Measurements from ENCODE around the gene ERC1.

ERC1 gene

GRCh38 chr12:1494856-1495255 lies 503.8 kb downstream of the ERC1 start:
- Mint-ChIP-seq H3K4me1 (no peaks in the 10 kb centered on the region), H3K4me3 (no peak overlapping the region), H3K36me3 (no peaks in the 10 kb centered on the region), H3K27ac (no peak overlapping the region), H3K9me3 (no peaks in the 10 kb centered on the region)
- DNase-seq (ENCODE audit: low spot score in 2 of 2) (no peak), ATAC-seq (no peak)

- no peak for ATAC-seq
- H3K27ac Mint-ChIP-seq = no peak overlapping the region
- no peaks in the 10 kb centered on the region for H3K36me3 Mint-ChIP-seq
- DNase-seq (ENCODE audit: low spot score in 2 of 2) = no peak
- H3K9me3 Mint-ChIP-seq = no peaks in the 10 kb centered on the region
- no peak overlapping the region for H3K4me3 Mint-ChIP-seq
- no peaks in the 10 kb centered on the region for H3K4me1 Mint-ChIP-seq
Measured at GRCh38 chr12:1496162-1496900, 505.3 kb downstream of the ERC1 start.

GRCh38 chr12:1497161-1497560 lies 506.1 kb downstream of the ERC1 start:
- ATAC-seq (no peak), DNase-seq (ENCODE audit: low spot score in 2 of 2) (no peak)
- Mint-ChIP-seq H3K4me1 (no peaks in the 10 kb centered on the region), H3K9me3 (no peaks in the 10 kb centered on the region), H3K36me3 (no peaks in the 10 kb centered on the region), H3K27ac (no peak overlapping the region), H3K4me3 (no peak overlapping the region)

- H3K9me3 Mint-ChIP-seq = no peaks in the 10 kb centered on the region
- no peak overlapping the region for H3K4me3 Mint-ChIP-seq
- no peaks in the 10 kb centered on the region for H3K36me3 Mint-ChIP-seq
- DNase-seq (ENCODE audit: low spot score in 2 of 2) (no peak), ATAC-seq (no peak)
- H3K27ac Mint-ChIP-seq = no peak overlapping the region
- H3K4me1 Mint-ChIP-seq = no peaks in the 10 kb centered on the region
Measured at GRCh38 chr12:1498199-1498740, 507.2 kb downstream of the ERC1 start.

GRCh38 chr12:1499351-1499750 lies 508.3 kb downstream of the ERC1 start:
- H3K4me3 Mint-ChIP-seq = no peak overlapping the region
- no peaks in the 10 kb centered on the region for H3K9me3 Mint-ChIP-seq
- no peak for DNase-seq (ENCODE audit: low spot score in 2 of 2)
- no peak for ATAC-seq
- peaks cover 4% of the 10 kb centered on the region for H3K4me1 Mint-ChIP-seq
- H3K36me3 Mint-ChIP-seq = no peaks in the 10 kb centered on the region
- no peak overlapping the region for H3K27ac Mint-ChIP-seq

GRCh38 chr12:1500095-1500801 lies 509.2 kb downstream of the ERC1 start:
- no peak for DNase-seq (ENCODE audit: low spot score in 2 of 2)
- ATAC-seq = no peak
- no peaks in the 10 kb centered on the region for H3K36me3 Mint-ChIP-seq
- no peak overlapping the region for H3K27ac Mint-ChIP-seq
- no peaks in the 10 kb centered on the region for H3K9me3 Mint-ChIP-seq
- H3K4me3 Mint-ChIP-seq = no peak overlapping the region
- H3K4me1 Mint-ChIP-seq = peaks cover 11% of the 10 kb centered on the region

- peaks cover 11% of the 10 kb centered on the region for H3K4me1 Mint-ChIP-seq
- H3K4me3 Mint-ChIP-seq = no peak overlapping the region
- DNase-seq (ENCODE audit: low spot score in 2 of 2) = no peak
- no peaks in the 10 kb centered on the region for H3K36me3 Mint-ChIP-seq
- H3K9me3 Mint-ChIP-seq = no peaks in the 10 kb centered on the region
- H3K27ac Mint-ChIP-seq = no peak overlapping the region
- ATAC-seq = no peak
Measured at GRCh38 chr12:1501001-1501400, 510.0 kb downstream of the ERC1 start.

- no peaks in the 10 kb centered on the region for H3K36me3 Mint-ChIP-seq
- no peak for DNase-seq (ENCODE audit: low spot score in 2 of 2)
- no peak overlapping the region for H3K27ac Mint-ChIP-seq
- H3K9me3 Mint-ChIP-seq = no peaks in the 10 kb centered on the region
- no peak overlapping the region for H3K4me3 Mint-ChIP-seq
- ATAC-seq = no peak
- peaks cover 11% of the 10 kb centered on the region for H3K4me1 Mint-ChIP-seq
Measured at GRCh38 chr12:1501695-1502378, 510.8 kb downstream of the ERC1 start.

- ATAC-seq (no peak), DNase-seq (ENCODE audit: low spot score in 2 of 2) (no peak)
- H3K36me3 Mint-ChIP-seq = no peaks in the 10 kb centered on the region
- no peak overlapping the region for H3K27ac Mint-ChIP-seq
- no peaks in the 10 kb centered on the region for H3K9me3 Mint-ChIP-seq
- H3K4me1 Mint-ChIP-seq = peaks cover 11% of the 10 kb centered on the region
- no peak overlapping the region for H3K4me3 Mint-ChIP-seq
Measured at GRCh38 chr12:1502379-1502720, 511.3 kb downstream of the ERC1 start.

- no peak for ATAC-seq
- no peak overlapping the region for H3K4me3 Mint-ChIP-seq
- no peaks in the 10 kb centered on the region for H3K36me3 Mint-ChIP-seq
- H3K9me3 Mint-ChIP-seq = no peaks in the 10 kb centered on the region
- no peak for DNase-seq (ENCODE audit: low spot score in 2 of 2)
- no peak overlapping the region for H3K27ac Mint-ChIP-seq
- H3K4me1 Mint-ChIP-seq = peaks cover 11% of the 10 kb centered on the region
Measured at GRCh38 chr12:1502831-1503230, 511.8 kb downstream of the ERC1 start.

GRCh38 chr12:1503281-1503711 lies 512.3 kb downstream of the ERC1 start:
- H3K4me1 Mint-ChIP-seq = peaks cover 11% of the 10 kb centered on the region
- H3K36me3 Mint-ChIP-seq = no peaks in the 10 kb centered on the region
- ATAC-seq (no peak), DNase-seq (ENCODE audit: low spot score in 2 of 2) (no peak)
- no peak overlapping the region for H3K27ac Mint-ChIP-seq
- no peak overlapping the region for H3K4me3 Mint-ChIP-seq
- H3K9me3 Mint-ChIP-seq = no peaks in the 10 kb centered on the region

- no peak for DNase-seq (ENCODE audit: low spot score in 2 of 2)
- Mint-ChIP-seq H3K4me3 (peak overlapping the region; percentile 62), H3K4me1 (peaks cover 11% of the 10 kb centered on the region), H3K9me3 (no peaks in the 10 kb centered on the region), H3K27ac (peak overlapping the region; percentile 64), H3K36me3 (no peaks in the 10 kb centered on the region)
- ATAC-seq = peak; percentile 39
Measured at GRCh38 chr12:1504304-1504894, 513.4 kb downstream of the ERC1 start.

- no peak for DNase-seq (ENCODE audit: low spot score in 2 of 2)
- H3K4me3 Mint-ChIP-seq = peak overlapping the region; percentile 62
- H3K36me3 Mint-ChIP-seq = no peaks in the 10 kb centered on the region
- no peak for ATAC-seq
- peaks cover 11% of the 10 kb centered on the region for H3K4me1 Mint-ChIP-seq
- H3K9me3 Mint-ChIP-seq = no peaks in the 10 kb centered on the region
- peak overlapping the region; percentile 64 for H3K27ac Mint-ChIP-seq
Measured at GRCh38 chr12:1504895-1505311, 513.9 kb downstream of the ERC1 start.

GRCh38 chr12:1505576-1505975 lies 514.6 kb downstream of the ERC1 start:
- peaks cover 11% of the 10 kb centered on the region for H3K4me1 Mint-ChIP-seq
- no peak for ATAC-seq
- H3K27ac Mint-ChIP-seq = no peak overlapping the region

GRCh38 chr12:1507308-1507707 lies 516.3 kb downstream of the ERC1 start:
- ATAC-seq (no peak), DNase-seq (ENCODE audit: low spot score in 2 of 2) (no peak)
- Mint-ChIP-seq H3K36me3 (no peaks in the 10 kb centered on the region), H3K4me1 (peaks cover 11% of the 10 kb centered on the region), H3K4me3 (no peak overlapping the region), H3K9me3 (no peaks in the 10 kb centered on the region), H3K27ac (no peak overlapping the region)

More at GRCh38 chr12:1505576-1505975, 514.6 kb downstream of the ERC1 start:
- Mint-ChIP-seq H3K9me3 (no peaks in the 10 kb centered on the region), H3K4me3 (no peak overlapping the region), H3K36me3 (no peaks in the 10 kb centered on the region)
- DNase-seq (ENCODE audit: low spot score in 2 of 2) = no peak
